Stimulated activated CD4-positive, alpha-beta T cell treated with anti-CD3 and anti-CD28 coated beads, Interleukin-1b, Interleukin-23, amount 100 ng/mL, for 24 hours (primary cell): ENCODE data around the gene ADAMTS17.
A peak's percentile ranks its signal among the peaks of the same experiment; 100 is the strongest.

Experiments
- DNase-seq, 4 experiments: peaks; one replicate each; pipeline ENCODE4 v3.0.0-alpha.2; 2020; ENCODE audit warnings: low read depth in 4 of 4, low spot score in 1 of 4

ADAMTS17 gene

DNA sequence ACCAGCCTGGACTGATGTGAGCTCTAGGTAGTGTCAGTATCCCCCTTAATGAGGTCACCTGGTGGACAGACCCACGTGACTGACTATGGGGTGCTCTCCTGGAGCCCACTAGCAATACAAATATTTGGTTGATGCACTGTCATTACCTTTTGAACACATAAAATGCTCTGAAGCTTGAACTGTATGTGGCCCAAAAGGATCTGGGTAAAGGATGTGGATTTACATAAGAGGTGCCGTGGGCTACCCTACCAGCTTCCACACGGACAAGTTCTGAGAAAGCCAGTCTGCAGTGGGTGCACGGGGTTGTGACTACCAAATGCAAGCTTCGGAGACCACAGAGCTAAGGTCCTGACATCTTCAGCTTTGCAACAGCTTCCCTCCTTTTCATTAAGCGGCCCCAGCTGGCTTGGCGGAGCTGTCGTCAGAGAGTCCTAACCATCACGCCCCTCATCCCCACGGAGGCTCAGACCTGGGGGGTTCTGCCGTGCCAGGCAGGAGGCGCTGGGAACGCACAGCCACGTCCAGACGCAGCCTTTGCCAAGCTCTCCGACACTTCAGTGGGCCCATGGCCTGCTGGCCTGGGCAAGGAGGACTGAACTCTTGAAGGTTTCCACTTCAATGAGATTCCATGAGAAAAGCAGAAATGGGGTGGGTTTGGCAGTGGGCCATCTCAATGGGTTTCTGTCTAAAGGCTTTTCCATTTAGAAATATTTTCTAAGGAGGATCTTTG is 228.3 kb downstream of the ADAMTS17 start:
- DNase-seq = no peak

DNA sequence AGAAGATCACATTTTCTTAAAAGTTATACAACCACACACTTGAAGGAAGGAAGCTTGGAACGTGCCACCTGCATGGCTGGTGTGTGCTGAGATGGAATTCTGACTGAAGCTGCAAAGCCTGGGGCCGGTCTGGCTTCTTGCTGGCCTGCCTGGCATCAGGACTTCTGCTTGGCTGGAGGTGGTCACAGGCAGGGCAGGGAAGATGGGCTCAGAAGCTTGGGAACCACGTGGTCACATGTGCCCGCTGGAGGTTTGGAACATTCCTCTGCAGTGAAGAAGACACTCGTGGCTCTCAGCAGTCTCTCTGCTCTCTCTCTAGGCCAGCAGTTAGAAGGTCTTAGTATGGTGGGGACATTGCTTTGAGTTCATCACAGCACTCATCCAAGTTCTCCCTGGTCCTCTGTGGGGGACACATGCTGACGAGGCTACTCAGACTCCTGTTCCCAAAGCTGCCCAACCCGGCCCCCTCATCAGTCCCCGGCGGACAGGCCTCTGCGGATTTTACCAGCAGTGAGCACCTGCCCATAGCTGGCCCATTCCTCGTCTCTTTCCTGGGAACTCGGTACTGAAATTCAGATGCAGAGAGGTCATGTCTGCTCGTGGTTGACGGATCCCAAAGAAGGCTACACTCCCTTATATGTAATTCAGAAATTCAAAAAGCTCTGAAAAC is 229.0 kb downstream of the ADAMTS17 start:
- DNase-seq = no peak

GRCh38 chr15:100112061-100112420 is 229.7 kb downstream of the ADAMTS17 start:
- DNase-seq = no peak

- peak in 1 of 4 experiments; percentile 54 for DNase-seq
Measured at GRCh38 chr15:100111125-100112060, 230.4 kb downstream of the ADAMTS17 start.

GRCh38 chr15:100109486-100110035 is 232.2 kb downstream of the ADAMTS17 start:
- no peak for DNase-seq

DNA sequence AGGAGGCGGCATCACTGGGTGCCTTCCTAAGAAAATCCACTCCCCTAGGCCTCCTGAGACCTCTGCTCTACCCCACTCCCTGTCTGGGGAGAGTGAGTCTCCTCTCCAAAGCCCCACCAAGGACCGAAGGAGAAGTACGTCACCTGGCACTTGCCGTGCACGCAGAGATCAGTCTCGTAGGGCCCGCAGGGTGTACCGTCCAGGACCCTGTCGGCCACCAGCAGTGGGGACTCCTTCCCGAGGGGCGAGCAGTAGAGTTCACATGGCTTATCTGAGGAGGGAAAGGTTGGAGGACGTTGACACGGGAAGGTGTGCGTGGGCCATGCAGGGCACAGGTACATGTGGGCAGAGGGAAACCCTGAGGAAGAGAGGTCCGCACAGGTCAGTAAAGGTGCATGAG is 232.9 kb downstream of the ADAMTS17 start:
- DNase-seq = no peak

DNA sequence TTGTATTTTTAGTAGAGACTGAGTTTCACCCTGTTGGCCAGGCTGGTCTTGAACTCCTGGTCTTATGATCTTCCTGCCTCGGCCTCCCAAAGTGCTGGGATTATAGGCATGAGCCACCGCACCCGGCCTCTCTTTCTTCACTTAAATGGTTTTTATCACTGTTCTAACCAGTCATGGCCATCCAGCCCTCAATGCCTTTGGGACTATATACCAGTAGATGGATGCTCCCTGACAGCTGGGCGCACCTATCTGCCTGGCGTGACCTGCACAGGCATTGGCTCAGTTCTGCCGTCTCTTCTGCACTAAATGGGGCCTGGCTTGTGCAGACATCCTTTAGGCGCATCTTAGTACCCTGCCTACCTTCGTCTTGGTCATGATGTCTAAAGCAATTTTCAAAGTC is 233.4 kb downstream of the ADAMTS17 start:
- no peak for DNase-seq

GRCh38 chr15:100107606-100108225 is 234.1 kb downstream of the ADAMTS17 start:
- DNase-seq = no peak

- DNase-seq = no peak
Measured at GRCh38 chr15:100107151-100107550, 234.6 kb downstream of the ADAMTS17 start.

DNA sequence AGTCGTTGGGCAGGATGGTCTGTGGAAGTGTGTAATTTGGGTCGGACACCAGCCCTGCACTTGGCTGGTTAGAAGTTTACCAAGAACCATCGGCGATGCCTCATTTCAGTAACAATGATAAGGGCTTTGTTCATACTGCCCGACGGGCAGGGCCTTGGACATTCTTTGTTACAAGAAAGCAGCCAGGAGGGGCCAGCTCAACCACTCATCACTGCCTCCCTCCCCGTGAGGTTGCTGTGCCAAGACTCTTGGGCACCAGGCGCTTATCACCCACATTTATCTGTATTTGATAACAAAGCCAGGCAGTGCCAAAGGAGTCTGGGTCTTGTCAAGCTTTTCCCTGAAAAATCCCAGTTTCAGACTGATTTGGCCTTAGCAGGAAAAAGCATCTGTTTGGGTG is 235.0 kb downstream of the ADAMTS17 start:
- DNase-seq = no peak

DNA sequence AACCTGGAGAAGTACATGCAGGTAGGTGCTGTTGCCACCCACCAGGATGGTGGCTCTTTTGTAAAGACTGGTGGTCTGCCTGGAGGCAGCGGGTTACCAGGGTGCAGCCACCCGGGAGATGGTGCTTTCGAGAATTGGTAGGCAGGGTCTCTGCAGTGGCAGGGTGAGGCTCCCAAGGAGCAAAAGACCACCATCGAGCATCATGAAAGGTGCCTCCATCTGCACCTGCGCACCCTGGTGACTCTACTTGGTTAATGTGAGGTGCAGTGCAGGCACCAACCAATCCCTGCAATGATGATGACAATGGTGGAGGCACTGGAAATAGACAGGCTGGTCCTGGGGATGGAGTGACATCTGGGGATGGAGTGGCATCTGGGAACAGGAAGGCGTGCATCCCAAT is 236.7 kb downstream of the ADAMTS17 start:
- no peak for DNase-seq

DNA sequence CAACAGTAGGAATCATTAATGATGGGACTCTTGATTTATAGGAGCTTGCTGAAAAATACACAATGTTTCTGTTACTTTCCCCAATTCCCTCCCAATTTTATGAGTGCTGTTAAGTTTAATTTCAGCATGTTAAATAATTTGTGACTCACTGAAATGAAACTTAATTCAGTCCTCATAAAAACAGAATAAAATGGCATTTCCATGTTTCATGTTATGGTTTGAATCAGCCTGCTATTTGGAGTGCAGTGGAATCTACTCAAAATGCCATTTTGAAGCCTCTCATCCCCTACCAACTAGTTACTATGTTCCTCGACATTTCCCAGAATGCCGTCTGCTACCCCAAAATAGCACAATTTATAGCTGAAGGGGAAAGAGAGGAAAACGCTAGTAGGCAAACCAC is 237.5 kb downstream of the ADAMTS17 start:
- DNase-seq = no peak

GRCh38 chr15:100103828-100104227 is 237.9 kb downstream of the ADAMTS17 start:
- DNase-seq = no peak

DNA sequence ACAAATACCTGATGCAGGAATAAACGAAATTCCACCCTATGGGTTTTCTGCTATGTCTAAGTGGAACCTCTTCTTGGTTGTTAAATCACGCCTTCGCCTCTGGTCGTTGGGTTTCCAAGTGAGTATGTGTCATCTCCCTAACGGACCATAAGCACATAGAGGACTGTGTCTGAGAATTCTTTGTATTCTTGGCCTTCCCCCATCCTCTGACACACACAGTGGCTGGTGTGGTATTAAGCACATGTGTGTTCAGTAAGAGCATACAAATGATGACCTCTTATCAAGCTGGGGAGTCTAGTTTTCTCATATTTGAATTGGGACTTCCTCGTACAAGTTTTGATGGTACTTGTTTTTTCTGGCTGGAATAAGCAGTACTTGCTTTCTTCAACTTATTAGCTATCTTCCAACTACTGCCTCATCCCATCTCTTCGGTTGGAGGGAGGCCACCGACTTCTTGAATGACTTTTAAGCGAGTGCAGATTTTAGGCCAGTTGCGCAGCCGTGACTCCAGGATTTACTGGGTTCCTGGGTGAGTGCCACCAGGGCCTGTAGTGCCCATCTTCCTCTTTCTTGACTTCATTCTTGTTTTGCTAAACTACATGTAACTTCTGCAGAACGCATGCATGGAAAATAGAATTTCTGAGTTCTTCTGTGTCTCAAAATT is 240.2 kb downstream of the ADAMTS17 start:
- no peak for DNase-seq

GRCh38 chr15:100100926-100101325 is 240.8 kb downstream of the ADAMTS17 start:
- no peak for DNase-seq

DNA sequence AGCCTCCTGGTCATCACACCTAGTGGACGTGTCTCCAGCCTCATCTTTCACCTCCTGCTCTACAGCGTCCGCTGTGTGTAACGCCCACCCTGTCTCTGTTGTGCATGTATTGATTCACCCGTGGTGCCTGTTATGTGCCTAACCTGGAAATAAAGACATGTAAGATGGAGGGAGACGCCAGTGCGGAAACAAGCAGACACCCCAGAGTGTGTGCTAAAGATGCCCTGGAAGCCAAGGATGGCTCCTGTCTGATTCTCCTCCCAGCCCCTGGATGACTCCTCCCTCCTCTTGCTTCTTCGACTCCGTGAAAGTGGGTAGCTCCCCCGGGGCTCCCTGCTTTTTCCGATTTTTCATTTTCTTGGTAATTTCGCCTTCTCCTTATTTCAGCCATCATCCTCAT is 241.8 kb downstream of the ADAMTS17 start:
- DNase-seq = no peak

DNA sequence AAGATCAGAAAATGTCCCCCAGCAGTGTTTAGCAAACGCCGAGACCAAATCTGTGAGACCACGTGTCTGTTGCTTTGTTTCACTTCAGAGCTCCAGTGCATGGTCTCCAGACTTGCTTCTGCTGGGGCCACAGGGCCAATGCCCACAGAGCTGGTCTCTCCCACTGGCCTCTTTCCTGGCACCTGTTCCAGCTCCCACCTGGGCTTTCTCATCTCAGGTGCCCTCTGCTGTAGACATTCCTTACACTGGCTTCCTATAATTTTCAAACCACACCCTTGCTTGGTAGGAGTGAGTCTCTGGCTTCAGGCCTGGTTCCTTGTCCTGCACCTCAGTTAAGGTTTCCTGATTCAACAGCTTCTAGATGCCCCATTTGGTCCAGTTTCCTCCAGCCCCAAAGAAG is 243.1 kb downstream of the ADAMTS17 start:
- no peak for DNase-seq

DNA sequence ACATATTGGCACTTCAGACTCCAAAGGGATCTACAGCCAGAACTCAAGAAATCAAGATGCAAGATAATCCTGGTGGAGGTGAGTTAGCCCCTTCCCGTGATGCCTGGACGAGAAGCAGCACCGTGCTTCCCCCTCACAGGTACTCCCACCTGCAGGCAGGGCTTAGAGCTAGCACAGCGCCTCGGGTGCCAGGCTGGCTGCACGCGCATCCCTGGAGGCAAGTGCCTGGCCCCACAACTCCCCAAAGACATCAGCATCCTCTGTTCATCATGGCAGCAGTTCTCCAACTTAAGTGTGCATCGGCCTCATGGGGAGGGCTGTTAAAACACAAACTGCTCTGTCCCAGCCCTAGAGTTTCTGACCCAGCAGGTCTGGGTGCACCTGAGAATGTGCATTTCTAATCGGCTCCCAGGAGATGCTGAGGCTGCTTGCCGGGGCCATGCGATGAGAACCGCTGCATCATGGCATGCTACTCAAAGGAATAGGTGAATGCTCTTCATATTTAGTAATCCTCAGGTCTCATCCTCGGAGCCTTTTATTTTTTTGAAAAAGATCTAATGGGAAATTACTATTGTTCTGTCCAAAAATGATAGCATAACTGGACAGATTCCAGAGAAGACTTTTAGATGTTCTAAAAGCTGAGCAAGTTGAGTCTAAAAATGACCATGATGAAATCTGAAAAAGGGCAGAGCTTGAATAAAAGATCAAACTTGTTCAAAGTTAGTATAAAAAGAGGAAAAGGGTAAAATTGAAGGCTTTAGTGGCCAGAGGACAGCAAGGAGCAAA is 244.2 kb downstream of the ADAMTS17 start:
- DNase-seq = no peak

GRCh38 chr15:100096700-100097099 is 245.1 kb downstream of the ADAMTS17 start:
- DNase-seq = no peak

- no peak for DNase-seq
Measured at GRCh38 chr15:100096248-100096600, 245.6 kb downstream of the ADAMTS17 start.
